Mucosa of stomach (tissue), 1 donor: ENCODE results near the gene C11orf58.

Experiments
- H3K27me3 ChIP-seq: one replicate; pipeline ENCODE4 v1.7.0; 2013; ENCODE audit warnings: mild to moderate bottlenecking, low read length; ENCODE audit not compliant: control insufficient read depth, insufficient read depth
- H3K36me3 ChIP-seq: one replicate; pipeline ENCODE4 v1.7.0; 2013; ENCODE audit warnings: low read length; ENCODE audit not compliant: control insufficient read depth, insufficient read depth
- H3K4me1 ChIP-seq: one replicate; pipeline ENCODE4 v1.7.0; 2013; ENCODE audit warnings: mild to moderate bottlenecking, low read length; ENCODE audit not compliant: control insufficient read depth, insufficient read depth
- H3K4me3 ChIP-seq: one replicate; pipeline ENCODE4 v1.7.0; 2013; ENCODE audit warnings: low read length
- H3K9ac ChIP-seq: one replicate; pipeline ENCODE4 v1.7.0; 2013; ENCODE audit warnings: mild to moderate bottlenecking, low read length, moderate library complexity
- H3K9me3 ChIP-seq: one replicate; pipeline ENCODE4 v1.7.0; 2013; ENCODE audit warnings: mild to moderate bottlenecking, low read length, moderate library complexity; ENCODE audit not compliant: control insufficient read depth
- donor health status: Pancreatic carcinoma.

C11orf58 gene

GRCh38 chr11:16771350-16772140, 33.1 kb downstream of the C11orf58 start:
- Histone ChIP-seq H3K36me3 (no peaks in the 10 kb centered on the region), H3K4me3 (no peak overlapping the region), H3K4me1 (no peaks in the 10 kb centered on the region), H3K9me3 (no peaks in the 10 kb centered on the region), H3K27me3 (no peaks in the 10 kb centered on the region), H3K9ac (no peak overlapping the region)

- Histone ChIP-seq H3K4me3 (no peak overlapping the region), H3K27me3 (no peaks in the 10 kb centered on the region), H3K9me3 (no peaks in the 10 kb centered on the region), H3K9ac (no peak overlapping the region), H3K4me1 (no peaks in the 10 kb centered on the region), H3K36me3 (no peaks in the 10 kb centered on the region)
Measured at GRCh38 chr11:16772141-16772512, 33.7 kb downstream of the C11orf58 start.

DNA sequence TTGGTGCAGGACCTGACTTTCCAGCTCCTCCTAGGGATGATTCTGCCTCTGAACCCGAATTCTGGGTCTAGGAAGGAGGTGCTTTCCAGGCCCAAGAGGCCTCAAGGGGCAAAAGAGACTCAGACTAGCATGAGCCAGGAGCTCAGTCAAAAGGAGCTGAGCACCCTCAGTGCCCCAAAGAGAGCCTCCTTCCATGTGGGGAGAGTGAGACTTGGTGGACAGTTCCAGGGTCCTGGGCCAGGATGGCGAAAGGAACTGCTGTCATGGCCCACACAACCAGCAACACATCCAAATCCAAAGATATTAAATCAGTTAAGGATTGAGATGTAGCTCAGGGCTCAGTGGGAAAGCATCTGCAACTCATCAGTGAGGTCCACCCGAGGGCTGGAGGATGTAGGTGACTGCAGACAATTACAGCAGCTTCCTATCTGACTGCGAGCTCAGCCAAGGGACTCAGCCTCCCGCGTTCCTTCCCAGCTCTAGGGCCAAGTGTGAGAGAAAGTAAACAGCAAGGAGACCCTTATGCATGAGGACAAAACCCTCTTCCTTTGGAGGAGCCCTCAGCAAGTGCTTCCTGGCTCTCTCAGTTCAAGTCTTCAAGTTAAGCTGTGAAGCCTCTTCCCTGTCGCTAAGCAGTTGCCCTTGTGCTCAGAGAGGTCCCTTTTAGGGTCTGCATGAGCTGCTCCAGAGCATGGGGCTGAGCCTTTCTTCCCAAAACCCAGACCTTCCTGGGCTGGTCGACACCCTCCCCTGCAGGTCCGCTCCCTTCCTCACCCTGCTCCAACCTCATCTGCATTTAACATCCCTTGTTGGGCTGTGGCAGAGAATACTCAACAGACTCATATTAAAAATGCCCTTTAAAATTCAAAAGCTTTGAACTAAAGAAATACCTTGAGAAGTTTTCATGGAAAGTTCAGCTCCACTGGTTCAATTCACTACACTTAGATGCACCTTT, 35.8 kb downstream of the C11orf58 start:
- Histone ChIP-seq H3K4me3 (no peak overlapping the region), H3K4me1 (peaks cover 3% of the 10 kb centered on the region), H3K9ac (no peak overlapping the region), H3K9me3 (no peaks in the 10 kb centered on the region), H3K36me3 (no peaks in the 10 kb centered on the region), H3K27me3 (no peaks in the 10 kb centered on the region)

GRCh38 chr11:16774936-16775613, 36.6 kb downstream of the C11orf58 start:
- peaks cover 11% of the 10 kb centered on the region for H3K4me1 ChIP-seq
- no peak overlapping the region for H3K4me3 ChIP-seq
- no peak overlapping the region for H3K9ac ChIP-seq
- H3K27me3 ChIP-seq = no peaks in the 10 kb centered on the region
- H3K9me3 ChIP-seq = no peaks in the 10 kb centered on the region
- H3K36me3 ChIP-seq = no peaks in the 10 kb centered on the region

DNA sequence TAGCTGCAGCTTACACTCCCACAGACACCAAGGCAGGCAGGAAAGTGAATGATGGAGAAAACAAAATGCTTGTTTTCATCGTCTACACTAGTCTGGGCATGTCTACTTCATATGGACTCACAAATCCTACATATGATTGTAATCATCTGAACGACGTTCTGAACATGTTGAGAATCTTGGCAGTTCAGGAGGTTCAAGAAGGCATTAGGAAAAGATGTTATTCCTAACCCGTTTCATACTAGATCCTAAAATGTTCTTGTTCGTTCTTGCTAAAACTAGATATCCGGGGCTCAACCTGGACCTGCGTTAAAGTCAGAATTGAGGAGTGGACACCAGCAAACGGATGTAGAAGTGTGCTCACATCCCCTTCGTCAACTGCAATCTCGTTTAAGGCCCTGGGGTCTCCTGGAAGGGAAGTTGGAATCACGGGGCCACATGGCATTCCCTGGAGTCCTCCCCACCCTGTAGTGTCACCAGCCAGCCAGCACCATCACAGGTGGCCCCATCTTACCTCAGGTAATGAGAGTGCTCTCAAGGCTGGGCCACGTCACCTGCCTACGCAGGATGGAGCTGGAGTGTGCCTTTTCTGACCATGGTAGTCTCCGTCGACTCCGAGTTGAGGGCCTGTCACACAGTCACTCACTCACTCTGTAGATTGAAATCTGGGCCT, 37.3 kb downstream of the C11orf58 start:
- Histone ChIP-seq H3K4me3 (no peak overlapping the region), H3K9me3 (no peaks in the 10 kb centered on the region), H3K4me1 (peaks cover 11% of the 10 kb centered on the region), H3K27me3 (no peaks in the 10 kb centered on the region), H3K9ac (no peak overlapping the region), H3K36me3 (no peaks in the 10 kb centered on the region)

DNA sequence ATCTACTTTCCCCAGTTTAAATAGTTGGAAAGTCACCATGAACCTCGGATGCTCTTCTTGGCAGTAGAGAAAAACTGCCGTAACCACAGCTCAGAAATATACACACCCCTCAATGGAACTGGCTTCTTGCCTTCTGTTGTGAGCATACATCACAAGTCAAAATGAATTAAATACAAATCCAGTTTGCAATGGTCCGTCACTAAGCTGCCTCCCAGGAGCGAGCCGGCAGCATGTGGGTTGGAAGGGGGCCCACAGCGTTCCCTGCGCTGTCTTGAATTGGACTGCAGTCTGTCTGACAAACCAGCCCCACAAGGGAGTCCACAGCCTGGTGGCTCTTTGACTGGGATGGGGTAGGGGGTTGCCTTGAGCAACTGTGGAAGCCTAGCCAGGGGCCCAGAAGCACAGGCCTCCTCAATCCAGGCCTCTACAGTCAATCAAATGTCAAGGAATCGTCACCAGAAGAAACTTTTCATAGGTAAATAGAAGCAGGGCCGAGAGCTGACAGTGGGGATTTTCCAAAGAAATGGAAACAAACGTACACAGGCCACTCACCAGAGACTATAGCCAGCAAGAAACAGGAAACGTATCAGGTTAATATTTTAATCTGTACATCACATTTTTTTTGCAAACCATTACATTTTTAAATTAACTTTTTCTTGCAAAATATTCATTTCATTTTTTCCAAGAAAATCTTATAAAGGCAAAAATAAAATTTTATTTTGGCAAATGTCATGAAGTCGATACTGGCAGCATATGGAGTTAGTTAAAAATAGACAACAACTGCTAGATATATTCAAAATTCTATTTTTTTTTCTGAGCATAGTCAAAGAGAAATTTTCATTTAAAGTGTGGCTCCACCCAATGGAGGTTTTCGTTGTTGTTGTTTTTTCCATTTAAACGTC, 38.5 kb downstream of the C11orf58 start:
- no peaks in the 10 kb centered on the region for H3K27me3 ChIP-seq
- H3K36me3 ChIP-seq = peaks cover 2% of the 10 kb centered on the region
- no peaks in the 10 kb centered on the region for H3K9me3 ChIP-seq
- H3K4me1 ChIP-seq = peaks cover 11% of the 10 kb centered on the region
- no peak overlapping the region for H3K4me3 ChIP-seq
- H3K9ac ChIP-seq = no peak overlapping the region

DNA sequence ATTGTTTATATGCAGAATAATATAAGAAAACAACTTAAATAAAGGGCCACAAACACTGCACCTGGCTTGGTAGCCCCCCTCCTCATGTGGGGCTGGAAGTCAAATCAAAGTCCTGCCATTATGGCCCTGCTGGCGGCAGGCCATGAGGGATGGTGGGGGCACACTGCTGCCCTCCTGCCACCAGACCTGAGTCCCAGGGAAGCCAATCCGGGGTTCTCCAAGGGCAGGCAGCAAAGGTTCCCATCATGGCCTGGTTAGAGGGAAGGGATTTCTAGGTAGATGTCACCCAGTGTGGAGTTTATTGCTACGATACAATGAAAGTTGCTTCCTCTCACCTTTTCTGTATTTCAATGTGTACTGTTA, 39.1 kb downstream of the C11orf58 start:
- Histone ChIP-seq H3K4me3 (no peak overlapping the region), H3K27me3 (no peaks in the 10 kb centered on the region), H3K9me3 (no peaks in the 10 kb centered on the region), H3K4me1 (peaks cover 11% of the 10 kb centered on the region), H3K9ac (no peak overlapping the region), H3K36me3 (peaks cover 5% of the 10 kb centered on the region)

DNA sequence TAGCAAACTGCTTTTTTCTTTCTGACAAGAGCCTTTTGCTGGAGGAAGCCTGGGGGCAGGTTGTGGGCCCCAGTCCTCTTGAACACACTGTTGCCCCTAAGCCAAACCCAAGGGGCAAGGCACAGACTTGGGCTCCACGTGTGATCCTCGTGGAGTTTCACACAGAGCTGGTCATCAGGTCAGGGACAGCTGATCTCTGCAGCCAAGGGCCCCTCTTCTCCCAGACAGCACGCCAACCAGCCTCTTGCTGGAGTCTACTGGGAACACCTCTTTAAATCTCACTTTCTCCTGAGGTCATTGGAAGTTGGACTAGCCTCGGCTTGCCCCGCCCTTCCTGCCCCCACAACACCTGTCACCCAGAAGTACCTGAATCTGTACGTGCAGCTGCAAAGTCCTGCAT, 39.8 kb downstream of the C11orf58 start:
- H3K4me1 ChIP-seq = peaks cover 11% of the 10 kb centered on the region
- no peaks in the 10 kb centered on the region for H3K9me3 ChIP-seq
- H3K9ac ChIP-seq = no peak overlapping the region
- peaks cover 5% of the 10 kb centered on the region for H3K36me3 ChIP-seq
- no peak overlapping the region for H3K4me3 ChIP-seq
- H3K27me3 ChIP-seq = no peaks in the 10 kb centered on the region

GRCh38 chr11:16778876-16779275, 40.4 kb downstream of the C11orf58 start:
- Histone ChIP-seq H3K9me3 (no peaks in the 10 kb centered on the region), H3K9ac (no peak overlapping the region), H3K4me1 (peaks cover 11% of the 10 kb centered on the region), H3K27me3 (no peaks in the 10 kb centered on the region), H3K4me3 (no peak overlapping the region), H3K36me3 (peaks cover 5% of the 10 kb centered on the region)

GRCh38 chr11:16779436-16779835, 41.0 kb downstream of the C11orf58 start:
- Histone ChIP-seq H3K36me3 (peaks cover 5% of the 10 kb centered on the region), H3K9ac (no peak overlapping the region), H3K4me1 (peaks cover 11% of the 10 kb centered on the region), H3K4me3 (no peak overlapping the region), H3K9me3 (no peaks in the 10 kb centered on the region), H3K27me3 (no peaks in the 10 kb centered on the region)

GRCh38 chr11:16780146-16780545, 41.7 kb downstream of the C11orf58 start:
- H3K9ac ChIP-seq = no peak overlapping the region
- no peak overlapping the region for H3K4me3 ChIP-seq
- H3K9me3 ChIP-seq = no peaks in the 10 kb centered on the region
- H3K4me1 ChIP-seq = peaks cover 11% of the 10 kb centered on the region
- H3K27me3 ChIP-seq = no peaks in the 10 kb centered on the region
- H3K36me3 ChIP-seq = peaks cover 5% of the 10 kb centered on the region
